ENCODE measurements around the gene PEF1. TPM values are rescaled to one million over a fixed set of nuclear protein-coding genes. Genes with fewer than 3 reads are reported as not detected.

The PEF1 gene
- total RNA-seq, 1 donor from 2014 or later: 53.0 TPM

DNA sequence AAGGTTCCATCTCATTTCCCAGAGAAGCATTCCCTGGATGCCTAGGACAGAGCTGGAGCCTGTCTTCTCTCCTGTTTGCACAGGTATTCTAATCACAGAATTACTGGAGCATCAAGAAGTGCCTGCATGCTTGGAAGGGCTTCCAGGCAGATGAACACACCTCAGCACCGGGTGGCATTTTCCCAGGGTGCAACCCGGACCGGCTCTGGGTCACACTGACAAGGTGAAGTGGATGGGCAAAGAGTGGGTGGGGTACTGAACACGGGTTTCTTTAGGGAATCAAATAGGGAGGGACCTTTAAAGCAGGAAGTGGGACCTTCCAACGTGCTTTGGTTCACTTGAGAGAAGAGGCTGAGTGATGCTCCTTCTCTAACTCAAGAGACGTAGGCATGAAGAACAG, 7.1 kb upstream of the PEF1 start:
- Mint-ChIP-seq H3K4me1 (ENCODE audit: low read depth) (peaks cover 59% of the 10 kb centered on the region), H3K36me3 (ENCODE audit: low read depth) (peaks cover 21% of the 10 kb centered on the region), H3K9me3 (ENCODE audit: low read depth) (no peaks in the 10 kb centered on the region), H3K4me3 (ENCODE audit: unreplicated experiment) (no peak overlapping the region), H3K27me3 (ENCODE audit: low read depth) (no peaks in the 10 kb centered on the region), H3K27ac (ENCODE audit: unreplicated experiment) (peak overlapping the region; percentile 64)
- TF ChIP-seq, protein P1, sequence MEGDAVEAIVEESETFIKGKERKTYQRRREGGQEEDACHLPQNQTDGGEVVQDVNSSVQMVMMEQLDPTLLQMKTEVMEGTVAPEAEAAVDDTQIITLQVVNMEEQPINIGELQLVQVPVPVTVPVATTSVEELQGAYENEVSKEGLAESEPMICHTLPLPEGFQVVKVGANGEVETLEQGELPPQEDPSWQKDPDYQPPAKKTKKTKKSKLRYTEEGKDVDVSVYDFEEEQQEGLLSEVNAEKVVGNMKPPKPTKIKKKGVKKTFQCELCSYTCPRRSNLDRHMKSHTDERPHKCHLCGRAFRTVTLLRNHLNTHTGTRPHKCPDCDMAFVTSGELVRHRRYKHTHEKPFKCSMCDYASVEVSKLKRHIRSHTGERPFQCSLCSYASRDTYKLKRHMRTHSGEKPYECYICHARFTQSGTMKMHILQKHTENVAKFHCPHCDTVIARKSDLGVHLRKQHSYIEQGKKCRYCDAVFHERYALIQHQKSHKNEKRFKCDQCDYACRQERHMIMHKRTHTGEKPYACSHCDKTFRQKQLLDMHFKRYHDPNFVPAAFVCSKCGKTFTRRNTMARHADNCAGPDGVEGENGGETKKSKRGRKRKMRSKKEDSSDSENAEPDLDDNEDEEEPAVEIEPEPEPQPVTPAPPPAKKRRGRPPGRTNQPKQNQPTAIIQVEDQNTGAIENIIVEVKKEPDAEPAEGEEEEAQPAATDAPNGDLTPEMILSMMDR (IDR thresholded peaks at IDR 0.05): no peak
- no peak for DNase-seq (ENCODE audit: low spot score)

DNA sequence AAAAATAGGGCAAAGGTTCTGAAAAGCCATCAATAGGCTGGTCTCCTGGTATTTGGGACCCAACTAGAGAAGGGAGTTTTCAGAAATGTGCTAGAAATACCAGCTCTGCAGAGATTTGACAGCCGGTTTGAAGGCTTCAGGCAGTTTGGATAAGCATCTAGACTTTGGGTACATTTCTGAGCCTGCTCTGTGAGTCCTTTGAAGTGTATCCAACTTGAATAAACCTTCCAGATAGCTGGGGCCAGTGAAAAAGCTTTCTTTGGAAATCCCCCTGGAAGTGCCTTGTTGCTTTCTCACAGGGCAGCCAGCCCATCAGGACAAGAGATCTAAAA, 6.4 kb upstream of the PEF1 start:
- H3K36me3 Mint-ChIP-seq (ENCODE audit: low read depth): peaks cover 18% of the 10 kb centered on the region
- peaks cover 66% of the 10 kb centered on the region for H3K4me1 Mint-ChIP-seq (ENCODE audit: low read depth)
- H3K9me3 Mint-ChIP-seq (ENCODE audit: low read depth): no peaks in the 10 kb centered on the region
- no peaks in the 10 kb centered on the region for H3K27me3 Mint-ChIP-seq (ENCODE audit: low read depth)
- no peak overlapping the region for H3K4me3 Mint-ChIP-seq (ENCODE audit: unreplicated experiment)
- DNase-seq (ENCODE audit: low spot score): no peak
- TF ChIP-seq, protein P1 (IDR thresholded peaks at IDR 0.05): no peak
- peak overlapping the region; percentile 82 for H3K27ac Mint-ChIP-seq (ENCODE audit: unreplicated experiment)

DNA sequence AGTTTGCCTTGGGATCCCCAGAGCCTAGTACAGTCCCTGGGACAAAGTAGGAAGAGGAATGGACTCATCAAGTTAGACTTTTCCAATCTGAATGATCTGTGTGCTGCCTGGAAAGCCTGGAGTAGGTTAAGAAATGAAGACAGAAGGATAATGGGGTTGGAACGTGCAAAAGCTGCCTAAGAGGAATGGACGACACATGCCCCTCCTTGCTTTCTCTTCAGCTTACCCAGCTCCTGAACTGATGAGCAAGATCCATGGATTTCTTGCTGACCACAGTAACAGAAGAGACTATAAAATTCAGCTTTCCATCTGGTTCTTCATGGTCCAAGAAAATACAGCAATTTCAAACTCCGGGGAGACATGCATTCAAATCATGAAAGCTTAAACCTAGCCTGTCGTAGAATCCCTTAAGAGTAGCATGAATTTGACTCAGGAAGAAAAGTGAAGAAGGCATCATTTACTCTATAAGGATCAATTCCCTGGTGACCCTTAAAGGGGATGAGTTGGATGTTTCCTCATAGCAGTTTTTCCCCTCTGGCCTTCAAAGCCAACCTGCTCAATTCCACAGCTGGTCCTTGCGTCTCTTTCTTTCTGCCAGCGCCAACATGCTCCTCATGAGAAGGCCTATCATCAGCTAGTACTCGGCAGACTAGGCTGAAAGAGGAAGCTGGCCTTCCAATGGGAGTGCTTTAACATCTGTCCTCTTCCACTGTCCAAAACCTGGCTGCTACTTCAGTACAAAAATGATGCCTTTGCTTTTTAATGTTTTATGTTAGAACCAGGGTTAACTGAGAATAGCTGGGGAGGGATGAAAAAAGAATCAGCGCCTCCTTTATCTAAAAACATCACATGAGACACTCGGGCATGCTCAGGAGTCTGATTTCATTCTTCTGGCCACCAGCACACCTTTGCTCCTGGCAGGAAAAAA, 5.7 kb upstream of the PEF1 start:
- Mint-ChIP-seq H3K27ac (ENCODE audit: unreplicated experiment) (peak overlapping the region; percentile 82), H3K4me3 (ENCODE audit: unreplicated experiment) (no peak overlapping the region), H3K4me1 (ENCODE audit: low read depth) (peaks cover 72% of the 10 kb centered on the region), H3K27me3 (ENCODE audit: low read depth) (no peaks in the 10 kb centered on the region), H3K36me3 (ENCODE audit: low read depth) (peaks cover 13% of the 10 kb centered on the region), H3K9me3 (ENCODE audit: low read depth) (no peaks in the 10 kb centered on the region)
- TF ChIP-seq, protein P1 (IDR thresholded peaks at IDR 0.05): no peak
- no peak for DNase-seq (ENCODE audit: low spot score)

DNA sequence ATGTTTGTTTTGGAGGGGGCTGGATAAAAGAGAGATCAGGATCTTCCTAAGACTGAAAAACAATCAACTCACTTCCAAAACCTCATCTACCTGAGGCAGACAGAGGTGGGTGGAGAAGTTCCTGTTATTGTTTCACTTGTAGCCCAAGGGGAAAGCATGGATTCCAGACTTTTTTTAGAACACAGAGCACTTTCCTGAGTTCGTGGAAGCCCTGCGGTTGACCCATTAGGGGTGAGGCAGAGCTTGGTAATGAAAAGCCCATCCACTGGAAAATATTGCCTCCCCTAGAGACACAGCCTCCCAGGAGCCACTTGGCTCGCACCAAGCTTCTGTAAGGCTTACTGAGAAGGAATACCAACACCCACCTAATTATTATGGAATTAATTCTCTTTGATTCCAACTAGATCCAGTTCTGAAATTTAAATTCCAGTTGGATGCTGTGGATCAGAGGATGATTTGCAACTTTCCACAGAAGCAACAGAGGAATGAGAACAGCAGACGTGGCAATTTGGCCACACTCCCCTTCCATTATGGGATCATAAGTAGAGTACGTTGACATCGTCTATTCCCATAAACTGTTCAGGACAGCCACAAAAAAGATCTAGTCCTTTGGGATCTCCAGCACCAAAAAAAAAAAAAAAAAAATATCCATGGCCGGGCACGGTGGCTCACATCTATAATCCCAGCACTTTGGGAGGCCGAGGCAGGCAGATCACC, 4.1 kb upstream of the PEF1 start:
- DNase-seq (ENCODE audit: low spot score): no peak
- H3K4me3 Mint-ChIP-seq (ENCODE audit: unreplicated experiment): no peak overlapping the region

DNA sequence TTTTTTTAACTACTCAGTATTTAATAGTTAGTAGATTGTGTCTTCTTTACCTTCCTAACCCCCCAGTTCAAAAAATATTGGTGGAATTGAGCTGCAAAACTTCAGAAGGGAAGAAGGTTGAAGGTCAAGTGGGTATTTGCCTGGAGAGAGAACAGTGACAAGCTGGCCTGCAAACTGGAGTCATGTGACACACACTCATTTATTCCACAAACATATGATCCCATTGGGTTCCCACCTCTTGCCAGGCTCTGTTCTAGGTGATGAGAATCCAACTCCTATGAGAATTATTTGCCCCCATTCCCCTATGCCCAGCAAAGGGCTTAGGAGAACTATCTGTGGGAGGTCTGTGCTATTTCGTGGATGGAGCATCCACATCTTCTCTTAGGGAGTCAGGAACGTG, 3.5 kb upstream of the PEF1 start:
- TF ChIP-seq, protein P1 (IDR thresholded peaks at IDR 0.05): no peak
- Mint-ChIP-seq H3K36me3 (ENCODE audit: low read depth) (peaks cover 2% of the 10 kb centered on the region), H3K4me1 (ENCODE audit: low read depth) (peaks cover 83% of the 10 kb centered on the region), H3K27ac (ENCODE audit: unreplicated experiment) (peak overlapping the region; percentile 100), H3K9me3 (ENCODE audit: low read depth) (no peaks in the 10 kb centered on the region), H3K4me3 (ENCODE audit: unreplicated experiment) (no peak overlapping the region), H3K27me3 (ENCODE audit: low read depth) (no peaks in the 10 kb centered on the region)
- no peak for DNase-seq (ENCODE audit: low spot score)

More for the DNA sequence above, 4.1 kb upstream of the PEF1 start:
- no peaks in the 10 kb centered on the region for H3K27me3 Mint-ChIP-seq (ENCODE audit: low read depth)
- H3K9me3 Mint-ChIP-seq (ENCODE audit: low read depth): no peaks in the 10 kb centered on the region
- H3K36me3 Mint-ChIP-seq (ENCODE audit: low read depth): peaks cover 6% of the 10 kb centered on the region
- peaks cover 83% of the 10 kb centered on the region for H3K4me1 Mint-ChIP-seq (ENCODE audit: low read depth)
- TF ChIP-seq, protein P1 (IDR thresholded peaks at IDR 0.05): no peak
- H3K27ac Mint-ChIP-seq (ENCODE audit: unreplicated experiment): peak overlapping the region; percentile 100
